ENCODE results near the gene KRTAP10-7. TPM values are rescaled to one million over a fixed set of nuclear protein-coding genes. Genes with fewer than 3 reads are reported as not detected.
"Not testable (repeated sequence)": the region's sequence is repeated elsewhere in the genome, so short reads cannot be mapped to it uniquely, and the experiment has no call there.

KRTAP10-7 gene
- total RNA-seq, 1 donor from 2014 or later, result not detected

DNA sequence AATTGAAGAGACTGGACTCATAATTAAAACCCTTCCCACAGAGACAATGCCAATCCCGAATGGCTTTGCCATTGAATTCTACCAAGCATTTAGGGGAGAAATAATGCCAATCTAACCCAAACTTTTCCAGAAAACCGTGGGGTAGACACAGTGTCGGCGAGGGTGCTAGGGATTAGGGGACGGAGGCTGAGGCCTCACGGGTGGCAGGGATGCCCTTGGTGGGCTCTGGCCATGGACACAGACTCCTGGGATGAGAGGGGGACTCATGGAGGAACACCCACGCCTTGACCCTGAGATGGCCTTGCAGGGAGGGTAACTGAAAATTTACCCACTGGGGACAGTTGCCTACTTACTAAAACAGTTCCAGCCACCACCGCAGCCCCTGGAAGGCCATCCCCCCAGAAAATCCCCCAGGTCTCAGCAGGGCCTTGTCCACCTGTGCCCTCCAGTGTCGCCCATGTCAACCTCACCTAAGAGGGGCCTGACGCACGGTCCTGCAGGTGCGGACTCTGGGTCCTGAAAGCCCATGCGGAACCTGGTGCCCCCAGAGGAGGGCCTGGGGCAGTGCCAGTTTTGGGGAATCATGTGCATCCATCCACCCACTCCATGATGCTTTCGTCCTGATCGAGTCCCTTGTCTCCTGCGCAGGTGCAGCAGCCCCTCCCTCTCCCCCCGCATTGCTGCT is 21.9 kb upstream of the KRTAP10-7 start:
- no peaks in the 10 kb centered on the region for H3K27me3 ChIP-seq
- no peaks in the 10 kb centered on the region for H3K36me3 Mint-ChIP-seq
- no peak overlapping the region for H3K4me3 Mint-ChIP-seq
- H3K27me3 Mint-ChIP-seq (ENCODE audit: insufficient read depth, low read depth), result peaks cover 4% of the 10 kb centered on the region
- no peaks in the 10 kb centered on the region for H3K79me2 ChIP-seq (ENCODE audit: low read depth)
- peaks cover 44% of the 10 kb centered on the region for H3K9me3 Mint-ChIP-seq
- peaks cover 10% of the 10 kb centered on the region for H3F3A ChIP-seq (ENCODE audit: low read depth)
- no peaks in the 10 kb centered on the region for H3K36me3 ChIP-seq
- H3K4me2 ChIP-seq, result no peak overlapping the region
- H2AFZ ChIP-seq (replicated peaks), result no peak overlapping the region
- no peak overlapping the region for H3K4me3 ChIP-seq
- no peak overlapping the region for H3K27ac ChIP-seq
- H3K4me1 ChIP-seq, result peaks cover 11% of the 10 kb centered on the region
- H3K9me3 ChIP-seq (ENCODE audit: low read depth), result peaks cover 10% of the 10 kb centered on the region
- TF ChIP-seq EZH2 (IDR thresholded peaks at IDR 0.05) (no peak), EZH2phosphoT487 (IDR thresholded peaks at IDR 0.05) (no peak)
- TF ChIP-seq, protein P1, sequence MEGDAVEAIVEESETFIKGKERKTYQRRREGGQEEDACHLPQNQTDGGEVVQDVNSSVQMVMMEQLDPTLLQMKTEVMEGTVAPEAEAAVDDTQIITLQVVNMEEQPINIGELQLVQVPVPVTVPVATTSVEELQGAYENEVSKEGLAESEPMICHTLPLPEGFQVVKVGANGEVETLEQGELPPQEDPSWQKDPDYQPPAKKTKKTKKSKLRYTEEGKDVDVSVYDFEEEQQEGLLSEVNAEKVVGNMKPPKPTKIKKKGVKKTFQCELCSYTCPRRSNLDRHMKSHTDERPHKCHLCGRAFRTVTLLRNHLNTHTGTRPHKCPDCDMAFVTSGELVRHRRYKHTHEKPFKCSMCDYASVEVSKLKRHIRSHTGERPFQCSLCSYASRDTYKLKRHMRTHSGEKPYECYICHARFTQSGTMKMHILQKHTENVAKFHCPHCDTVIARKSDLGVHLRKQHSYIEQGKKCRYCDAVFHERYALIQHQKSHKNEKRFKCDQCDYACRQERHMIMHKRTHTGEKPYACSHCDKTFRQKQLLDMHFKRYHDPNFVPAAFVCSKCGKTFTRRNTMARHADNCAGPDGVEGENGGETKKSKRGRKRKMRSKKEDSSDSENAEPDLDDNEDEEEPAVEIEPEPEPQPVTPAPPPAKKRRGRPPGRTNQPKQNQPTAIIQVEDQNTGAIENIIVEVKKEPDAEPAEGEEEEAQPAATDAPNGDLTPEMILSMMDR (IDR thresholded peaks at IDR 0.05), result no peak
- peaks cover 11% of the 10 kb centered on the region for H3K4me1 Mint-ChIP-seq
- no peak for DNase-seq (ENCODE audit: low spot score)
- no peak overlapping the region for H3K9ac ChIP-seq
- H4K20me1 ChIP-seq (ENCODE audit: low read depth), result no peaks in the 10 kb centered on the region
- no peak overlapping the region for H3K27ac Mint-ChIP-seq

DNA sequence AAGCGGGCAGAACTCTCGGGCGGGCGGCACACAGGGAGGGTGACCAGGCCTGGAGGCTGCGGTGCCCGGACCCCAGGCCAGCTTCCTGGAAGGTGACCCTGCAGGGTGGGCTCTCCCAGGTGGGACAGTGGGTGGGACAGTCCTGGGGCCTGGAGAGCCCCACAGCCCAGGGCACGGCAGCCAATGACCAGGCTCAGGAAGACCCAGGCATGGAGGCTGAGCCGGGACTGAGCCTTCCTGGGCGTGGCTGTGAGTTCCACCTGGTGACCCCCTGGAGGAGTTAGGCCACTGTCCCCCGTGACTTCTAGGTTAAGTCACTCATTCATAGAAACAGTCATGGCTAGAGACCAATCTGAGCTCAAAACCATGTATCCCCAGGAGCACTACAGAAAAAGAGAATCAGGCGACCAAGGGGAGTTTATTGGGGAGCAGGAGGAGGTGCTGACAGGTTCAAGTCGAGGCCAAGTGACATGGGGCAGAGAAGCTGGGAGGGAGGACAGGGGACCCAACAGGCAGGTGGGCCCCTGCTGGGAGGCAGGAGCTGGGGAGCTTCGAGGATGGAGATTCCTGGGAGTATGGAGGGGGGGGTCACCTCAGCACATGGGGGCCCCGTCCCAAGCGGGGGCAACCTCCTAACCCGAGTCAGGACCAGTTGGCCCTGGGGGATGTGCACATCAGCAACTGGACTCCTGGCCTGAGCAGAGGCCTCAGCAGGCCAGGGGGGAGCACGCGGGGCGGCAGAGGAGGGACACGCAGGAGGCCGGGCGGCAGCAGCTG is 21.2 kb upstream of the KRTAP10-7 start:
- no peak overlapping the region for H3K27ac ChIP-seq
- peaks cover 44% of the 10 kb centered on the region for H3K9me3 Mint-ChIP-seq
- H3K4me2 ChIP-seq, result no peak overlapping the region
- H3K36me3 Mint-ChIP-seq, result no peaks in the 10 kb centered on the region
- no peak for DNase-seq (ENCODE audit: low spot score)
- H3K4me3 ChIP-seq, result no peak overlapping the region
- H3K27ac Mint-ChIP-seq, result no peak overlapping the region
- H3K4me3 Mint-ChIP-seq, result no peak overlapping the region
- peaks cover 13% of the 10 kb centered on the region for H3K4me1 ChIP-seq
- no peaks in the 10 kb centered on the region for H3K36me3 ChIP-seq
- H3K9me3 ChIP-seq (ENCODE audit: low read depth), result peaks cover 10% of the 10 kb centered on the region
- no peak overlapping the region for H2AFZ ChIP-seq (replicated peaks)
- H3K9ac ChIP-seq, result no peak overlapping the region
- H4K20me1 ChIP-seq (ENCODE audit: low read depth), result no peaks in the 10 kb centered on the region
- H3K27me3 ChIP-seq, result no peaks in the 10 kb centered on the region
- no peaks in the 10 kb centered on the region for H3K79me2 ChIP-seq (ENCODE audit: low read depth)
- peaks cover 12% of the 10 kb centered on the region for H3K4me1 Mint-ChIP-seq
- peaks cover 14% of the 10 kb centered on the region for H3F3A ChIP-seq (ENCODE audit: low read depth)
- peaks cover 4% of the 10 kb centered on the region for H3K27me3 Mint-ChIP-seq (ENCODE audit: insufficient read depth, low read depth)
- TF ChIP-seq, protein P1 (IDR thresholded peaks at IDR 0.05), result no peak
- TF ChIP-seq EZH2 (IDR thresholded peaks at IDR 0.05), result no peak
- no peak for TF ChIP-seq EZH2phosphoT487 (IDR thresholded peaks at IDR 0.05)

DNA sequence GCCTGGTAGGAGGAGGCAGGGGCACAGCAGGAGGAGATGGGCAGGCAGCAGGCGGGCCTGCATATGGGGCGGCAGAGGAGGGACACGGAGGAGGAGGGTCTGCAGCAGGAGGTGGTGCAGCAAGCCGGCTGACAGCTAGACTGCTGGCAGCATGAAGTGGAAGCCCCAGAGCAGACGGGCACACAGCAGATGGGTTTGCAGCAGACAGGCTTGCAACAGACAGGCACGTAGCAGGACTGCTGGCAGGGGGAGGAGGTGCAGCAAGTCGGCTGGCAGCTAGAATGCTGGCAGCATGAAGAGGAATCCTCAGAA is 20.6 kb upstream of the KRTAP10-7 start:
- Histone ChIP-seq H3K4me3 (no peak overlapping the region), H3K27me3 (no peaks in the 10 kb centered on the region), H2AFZ (replicated peaks) (no peak overlapping the region), H3F3A (ENCODE audit: low read depth) (peaks cover 14% of the 10 kb centered on the region), H3K4me2 (no peak overlapping the region), H3K27ac (no peak overlapping the region), H3K4me1 (peaks cover 13% of the 10 kb centered on the region), H4K20me1 (ENCODE audit: low read depth) (no peaks in the 10 kb centered on the region), H3K9ac (no peak overlapping the region), H3K79me2 (ENCODE audit: low read depth) (no peaks in the 10 kb centered on the region), H3K9me3 (ENCODE audit: low read depth) (peaks cover 10% of the 10 kb centered on the region), H3K36me3 (no peaks in the 10 kb centered on the region)
- peaks cover 11% of the 10 kb centered on the region for H3K4me1 Mint-ChIP-seq
- no peak for TF ChIP-seq EZH2phosphoT487 (IDR thresholded peaks at IDR 0.05)
- TF ChIP-seq, protein P1 (IDR thresholded peaks at IDR 0.05), result no peak
- TF ChIP-seq EZH2 (IDR thresholded peaks at IDR 0.05), result no peak
- no peak for DNase-seq (ENCODE audit: low spot score)
- H3K4me3 Mint-ChIP-seq, result no peak overlapping the region
- H3K27me3 Mint-ChIP-seq (ENCODE audit: insufficient read depth, low read depth), result peaks cover 4% of the 10 kb centered on the region
- H3K27ac Mint-ChIP-seq, result no peak overlapping the region
- peaks cover 44% of the 10 kb centered on the region for H3K9me3 Mint-ChIP-seq
- H3K36me3 Mint-ChIP-seq, result no peaks in the 10 kb centered on the region

DNA sequence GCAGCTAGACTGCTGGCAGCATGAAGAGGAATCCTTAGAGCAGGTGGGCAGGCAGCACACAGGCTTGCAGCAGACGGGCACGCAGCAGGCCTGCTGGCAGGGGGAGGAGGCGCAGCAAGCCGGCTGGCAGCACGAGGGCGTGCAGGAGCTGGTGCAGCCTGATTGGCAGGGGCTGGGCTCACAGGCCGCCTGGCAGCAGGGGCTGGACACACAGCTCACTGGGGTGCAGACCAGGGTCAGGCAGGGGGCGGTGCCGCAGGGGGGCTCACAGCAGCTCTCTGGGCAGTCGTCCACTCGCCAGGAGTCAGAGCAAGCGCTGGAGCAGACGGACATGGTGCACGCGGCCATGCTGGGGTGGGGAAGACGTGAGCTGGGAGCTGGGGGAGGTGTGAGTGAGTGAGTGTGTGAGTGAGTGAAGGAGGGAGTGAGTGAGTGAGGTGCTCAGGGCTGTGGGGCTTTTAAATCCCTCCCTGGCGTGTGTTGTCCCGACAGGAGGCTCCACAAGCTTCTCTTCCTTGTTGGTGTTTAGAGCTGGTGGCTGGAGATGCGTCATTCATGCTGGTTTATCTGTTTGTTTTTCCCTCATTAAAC is 20.1 kb upstream of the KRTAP10-7 start, which contains the start of gene KRTAP10-5:
Gene KRTAP10-5, minus strand, starts transcription at position 374 of the 591 bp plus-strand sequence. Its CDS starts 26 bp downstream, at position 348.
- H3K27ac Mint-ChIP-seq; H3K4me3 Mint-ChIP-seq; H3K27me3 Mint-ChIP-seq (ENCODE audit: insufficient read depth, low read depth); H3K36me3 ChIP-seq; H3K9me3 ChIP-seq (ENCODE audit: low read depth); H3K9ac ChIP-seq; H3K27ac ChIP-seq; H3K4me1 Mint-ChIP-seq; H3K4me3 ChIP-seq; H3K79me2 ChIP-seq (ENCODE audit: low read depth); H3K27me3 ChIP-seq; H3K36me3 Mint-ChIP-seq; H4K20me1 ChIP-seq (ENCODE audit: low read depth); DNase-seq (ENCODE audit: low spot score); H3K4me2 ChIP-seq; H2AFZ ChIP-seq (replicated peaks): not testable (repeated sequence)
- peaks cover 13% of the 10 kb centered on the region for H3K4me1 ChIP-seq
- peaks cover 14% of the 10 kb centered on the region for H3F3A ChIP-seq (ENCODE audit: low read depth)
- peaks cover 44% of the 10 kb centered on the region for H3K9me3 Mint-ChIP-seq
